ENCODE measurements around the gene TRIO.
A peak's percentile ranks its signal among the peaks of the same experiment; 100 is the strongest.

Gene TRIO

GRCh38 chr5:14397717-14398116 is 254.6 kb downstream of the TRIO start:
- TF ChIP-seq CTCF (conservative IDR thresholded peaks at IDR 0.05; ENCODE audit: control insufficient read depth, insufficient read depth, low read depth, low read length) = no peak
- H3K4me3 ChIP-seq (ENCODE audit: control insufficient read depth, low read depth, low read length) = no peak overlapping the region
- peak; percentile 86 for DNase-seq (ENCODE audit: low read depth)

GRCh38 chr5:14399054-14399692 is 256.0 kb downstream of the TRIO start:
- no peak overlapping the region for H3K4me3 ChIP-seq (ENCODE audit: control insufficient read depth, low read depth, low read length)
- peak; percentile 79 for TF ChIP-seq CTCF (conservative IDR thresholded peaks at IDR 0.05; ENCODE audit: control insufficient read depth, insufficient read depth, low read depth, low read length)
- DNase-seq (ENCODE audit: low read depth) = peak; percentile 86

- no peak for TF ChIP-seq CTCF (conservative IDR thresholded peaks at IDR 0.05; ENCODE audit: control insufficient read depth, insufficient read depth, low read depth, low read length)
- peak; percentile 94 for DNase-seq (ENCODE audit: low read depth)
- no peak overlapping the region for H3K4me3 ChIP-seq (ENCODE audit: control insufficient read depth, low read depth, low read length)
Measured at GRCh38 chr5:14400085-14400484, 256.9 kb downstream of the TRIO start.

GRCh38 chr5:14400611-14401010 is 257.5 kb downstream of the TRIO start:
- H3K4me3 ChIP-seq (ENCODE audit: control insufficient read depth, low read depth, low read length) = no peak overlapping the region
- TF ChIP-seq CTCF (conservative IDR thresholded peaks at IDR 0.05; ENCODE audit: control insufficient read depth, insufficient read depth, low read depth, low read length) = no peak
- DNase-seq (ENCODE audit: low read depth) = no peak

GRCh38 chr5:14401639-14402038 is 258.5 kb downstream of the TRIO start:
- H3K4me3 ChIP-seq (ENCODE audit: control insufficient read depth, low read depth, low read length) = no peak overlapping the region
- DNase-seq (ENCODE audit: low read depth) = no peak
- TF ChIP-seq CTCF (conservative IDR thresholded peaks at IDR 0.05; ENCODE audit: control insufficient read depth, insufficient read depth, low read depth, low read length) = no peak

- no peak overlapping the region for H3K4me3 ChIP-seq (ENCODE audit: control insufficient read depth, low read depth, low read length)
- no peak for TF ChIP-seq CTCF (conservative IDR thresholded peaks at IDR 0.05; ENCODE audit: control insufficient read depth, insufficient read depth, low read depth, low read length)
- DNase-seq (ENCODE audit: low read depth) = no peak
Measured at GRCh38 chr5:14402424-14402823, 259.3 kb downstream of the TRIO start.

- DNase-seq (ENCODE audit: low read depth) = no peak
- H3K4me3 ChIP-seq (ENCODE audit: control insufficient read depth, low read depth, low read length) = no peak overlapping the region
- TF ChIP-seq CTCF (conservative IDR thresholded peaks at IDR 0.05; ENCODE audit: control insufficient read depth, insufficient read depth, low read depth, low read length) = no peak
Measured at GRCh38 chr5:14404780-14405179, 261.6 kb downstream of the TRIO start.

Data from fibroblast of mammary gland (primary cell).